ENCODE measurements around the gene MCM3AP.
A peak's percentile ranks its signal among the peaks of the same experiment; 100 is the strongest.

Gene MCM3AP

GRCh38 chr21:46234436-46234950 is 50.9 kb downstream of the MCM3AP start:
- H3K18ac ChIP-seq (ENCODE audit: low read length), result no peak overlapping the region
- no peak overlapping the region for H3K4me3 ChIP-seq (ENCODE audit: low read length in 2 of 2)
- WGBS, 2 donors (ENCODE audit: extremely low coverage in 2 of 2, insufficient read length in 2 of 2, insufficient replicate concordance in 1 of 2), result no CpG with 5 or more reads among the region's 5 CpGs
- no peak overlapping the region for H3K4ac ChIP-seq (ENCODE audit: low read length)
- no peak overlapping the region for H2BK12ac ChIP-seq (ENCODE audit: low read length)
- no peak overlapping the region for H2AK5ac ChIP-seq (ENCODE audit: low read depth, low read length)
- no peak overlapping the region for H2AFZ ChIP-seq (ENCODE audit: low read length)
- peaks cover 42 to 94% of the 10 kb centered on the region in 2 donors for H3K36me3 ChIP-seq (replicated peaks in 1 of 2; ENCODE audit: control insufficient read depth in 2 of 2, insufficient read depth in 2 of 2, low read length in 2 of 2)
- no peak overlapping the region for H2BK120ac ChIP-seq (ENCODE audit: low read depth, low read length)
- H3K4me2 ChIP-seq (ENCODE audit: insufficient read depth, low read length, poor library complexity, severe bottlenecking), result no peak overlapping the region
- no peaks in the 10 kb centered on the region for H3K27me3 ChIP-seq (ENCODE audit: control insufficient read depth in 3 of 3, insufficient read depth in 3 of 3, low read depth in 1 of 3, low read length in 3 of 3)
- H3K79me1 ChIP-seq (ENCODE audit: low read depth, low read length), result no peaks in the 10 kb centered on the region
- no peak overlapping the region for H2BK15ac ChIP-seq (ENCODE audit: low read length)
- H2BK5ac ChIP-seq (ENCODE audit: low read length), result no peak overlapping the region
- no peak overlapping the region for H3K9ac ChIP-seq (ENCODE audit: low read depth, low read length, poor library complexity)
- DNase-seq (ENCODE audit: low spot score), result no peak
- H4K8ac ChIP-seq (ENCODE audit: low read depth, low read length), result peak overlapping the region; percentile 19
- peaks cover 7 to 37% of the 10 kb centered on the region in 2 donors for H3K9me3 ChIP-seq (replicated peaks in 1 of 2; ENCODE audit: control insufficient read depth in 2 of 2, insufficient read depth in 1 of 2, low read depth in 1 of 2, low read length in 2 of 2)
- peaks cover under 1 to 3% of the 10 kb centered on the region in 2 donors for H3K4me1 ChIP-seq (ENCODE audit: control insufficient read depth in 2 of 2, insufficient read depth in 1 of 2, low read depth in 1 of 2, low read length in 2 of 2)
- no peak overlapping the region for H3K27ac ChIP-seq (replicated peaks; ENCODE audit: low read length)
- no peak overlapping the region for H3K23ac ChIP-seq (ENCODE audit: low read depth, low read length, poor library complexity)
- H4K91ac ChIP-seq (ENCODE audit: low read depth, low read length, poor library complexity), result no peak overlapping the region
- no peak overlapping the region for H3K14ac ChIP-seq (ENCODE audit: low read length)

- no peak overlapping the region for H4K91ac ChIP-seq (ENCODE audit: low read depth, low read length, poor library complexity)
- no peak overlapping the region for H3K9ac ChIP-seq (ENCODE audit: low read depth, low read length, poor library complexity)
- H3K18ac ChIP-seq (ENCODE audit: low read length), result peak overlapping the region; percentile 99
- H3K27me3 ChIP-seq (ENCODE audit: control insufficient read depth in 3 of 3, insufficient read depth in 3 of 3, low read depth in 1 of 3, low read length in 3 of 3), result no peaks in the 10 kb centered on the region
- H3K4me2 ChIP-seq (ENCODE audit: insufficient read depth, low read length, poor library complexity, severe bottlenecking), result peak overlapping the region; percentile 88
- no peak overlapping the region for H2AFZ ChIP-seq (ENCODE audit: low read length)
- no peak overlapping the region for H2BK15ac ChIP-seq (ENCODE audit: low read length)
- H4K8ac ChIP-seq (ENCODE audit: low read depth, low read length), result peak overlapping the region; percentile 90
- no peak overlapping the region for H3K23ac ChIP-seq (ENCODE audit: low read depth, low read length, poor library complexity)
- DNase-seq (ENCODE audit: low spot score), result no peak
- H3K36me3 ChIP-seq (replicated peaks in 1 of 2; ENCODE audit: control insufficient read depth in 2 of 2, insufficient read depth in 2 of 2, low read length in 2 of 2), result peaks cover 23 to 76% of the 10 kb centered on the region in 2 donors
- WGBS, 2 donors (ENCODE audit: extremely low coverage in 2 of 2, insufficient read length in 2 of 2, insufficient replicate concordance in 1 of 2), result no CpG with 5 or more reads among the region's 6 CpGs
- H2BK12ac ChIP-seq (ENCODE audit: low read length), result no peak overlapping the region
- H3K4me1 ChIP-seq (ENCODE audit: control insufficient read depth in 2 of 2, insufficient read depth in 1 of 2, low read depth in 1 of 2, low read length in 2 of 2), result peaks cover 16% of the 10 kb centered on the region in 2 donors
- H3K79me1 ChIP-seq (ENCODE audit: low read depth, low read length), result peaks cover 6% of the 10 kb centered on the region
- H3K27ac ChIP-seq (replicated peaks; ENCODE audit: low read length), result no peak overlapping the region
- H3K4ac ChIP-seq (ENCODE audit: low read length), result no peak overlapping the region
- peak overlapping the region; percentile 49 to 80 for H3K4me3 ChIP-seq (ENCODE audit: low read length in 2 of 2)
- no peak overlapping the region for H3K14ac ChIP-seq (ENCODE audit: low read length)
- peak overlapping the region; percentile 73 for H2BK120ac ChIP-seq (ENCODE audit: low read depth, low read length)
- H2BK5ac ChIP-seq (ENCODE audit: low read length), result no peak overlapping the region
- peak overlapping the region; percentile 98 for H2AK5ac ChIP-seq (ENCODE audit: low read depth, low read length)
- peaks cover 18 to 35% of the 10 kb centered on the region in 2 donors for H3K9me3 ChIP-seq (replicated peaks in 1 of 2; ENCODE audit: control insufficient read depth in 2 of 2, insufficient read depth in 1 of 2, low read depth in 1 of 2, low read length in 2 of 2)
Observed at GRCh38 chr21:46229923-46230260, 55.5 kb downstream of the MCM3AP start.

- Histone ChIP-seq H2AFZ (ENCODE audit: low read length) (peak overlapping the region; percentile 86), H3K9me3 (replicated peaks in 1 of 2; ENCODE audit: control insufficient read depth in 2 of 2, insufficient read depth in 1 of 2, low read depth in 1 of 2, low read length in 2 of 2) (peaks cover 18 to 30% of the 10 kb centered on the region in 2 donors), H3K23ac (ENCODE audit: low read depth, low read length, poor library complexity) (peak overlapping the region; percentile 39), H3K18ac (ENCODE audit: low read length) (peak overlapping the region; percentile 99), H2BK120ac (ENCODE audit: low read depth, low read length) (peak overlapping the region; percentile 73), H3K36me3 (replicated peaks in 1 of 2; ENCODE audit: control insufficient read depth in 2 of 2, insufficient read depth in 2 of 2, low read length in 2 of 2) (peaks cover 20 to 74% of the 10 kb centered on the region in 2 donors), H3K27ac (replicated peaks; ENCODE audit: low read length) (peak overlapping the region; percentile 70), H3K4me3 (ENCODE audit: low read length in 2 of 2) (peak overlapping the region; percentile 49 to 80), H3K27me3 (ENCODE audit: control insufficient read depth in 3 of 3, insufficient read depth in 3 of 3, low read depth in 1 of 3, low read length in 3 of 3) (no peaks in the 10 kb centered on the region), H3K4me1 (ENCODE audit: control insufficient read depth in 2 of 2, insufficient read depth in 1 of 2, low read depth in 1 of 2, low read length in 2 of 2) (peaks cover 19 to 21% of the 10 kb centered on the region in 2 donors), H3K9ac (ENCODE audit: low read depth, low read length, poor library complexity) (peak overlapping the region; percentile 63), H3K14ac (ENCODE audit: low read length) (peak overlapping the region; percentile 9), H4K8ac (ENCODE audit: low read depth, low read length) (peak overlapping the region; percentile 90), H2BK12ac (ENCODE audit: low read length) (peak overlapping the region; percentile 63), H2AK5ac (ENCODE audit: low read depth, low read length) (peak overlapping the region; percentile 98), H4K91ac (ENCODE audit: low read depth, low read length, poor library complexity) (no peak overlapping the region), H2BK5ac (ENCODE audit: low read length) (peak overlapping the region; percentile 83), H3K4me2 (ENCODE audit: insufficient read depth, low read length, poor library complexity, severe bottlenecking) (peak overlapping the region; percentile 88), H3K79me1 (ENCODE audit: low read depth, low read length) (peaks cover 6% of the 10 kb centered on the region), H3K4ac (ENCODE audit: low read length) (peak overlapping the region; percentile 28), H2BK15ac (ENCODE audit: low read length) (peak overlapping the region; percentile 72)
- WGBS, 2 donors (ENCODE audit: extremely low coverage in 2 of 2, insufficient read length in 2 of 2, insufficient replicate concordance in 1 of 2), result no CpG with 5 or more reads among the region's 72 CpGs
- peak; percentile 74 for DNase-seq (ENCODE audit: low spot score)
Observed at GRCh38 chr21:46229133-46229922, 56.1 kb downstream of the MCM3AP start.

GRCh38 chr21:46228345-46229051 is 56.9 kb downstream of the MCM3AP start, which contains the start of gene LSS:
Gene LSS, minus strand, starts transcription at chr21:46228774. Its CDS starts 29 bp downstream, at chr21:46228745.
- WGBS, 2 donors (ENCODE audit: extremely low coverage in 2 of 2, insufficient read length in 2 of 2, insufficient replicate concordance in 1 of 2), result no CpG with 5 or more reads among the region's 77 CpGs
- Histone ChIP-seq H3K14ac (ENCODE audit: low read length) (peak within 1 kb of the TSS; percentile 94), H3K36me3 (replicated peaks in 1 of 2; ENCODE audit: control insufficient read depth in 2 of 2, insufficient read depth in 2 of 2, low read length in 2 of 2) (peaks cover 15 to 67% of the 10 kb centered on the region in 2 donors), H2BK5ac (ENCODE audit: low read length) (peak within 1 kb of the TSS; percentile 95), H3K4ac (ENCODE audit: low read length) (peak within 1 kb of the TSS; percentile 28), H3K23ac (ENCODE audit: low read depth, low read length, poor library complexity) (peak within 1 kb of the TSS; percentile 97), H4K91ac (ENCODE audit: low read depth, low read length, poor library complexity) (no peak within 1 kb of the TSS), H3K4me2 (ENCODE audit: insufficient read depth, low read length, poor library complexity, severe bottlenecking) (peak within 1 kb of the TSS; percentile 88), H3K9me3 (replicated peaks in 1 of 2; ENCODE audit: control insufficient read depth in 2 of 2, insufficient read depth in 1 of 2, low read depth in 1 of 2, low read length in 2 of 2) (peaks cover 18 to 28% of the 10 kb centered on the region in 2 donors), H3K4me3 (ENCODE audit: low read length in 2 of 2) (peak within 1 kb of the TSS; percentile 70 to 87), H4K8ac (ENCODE audit: low read depth, low read length) (peak within 1 kb of the TSS; percentile 90), H3K9ac (ENCODE audit: low read depth, low read length, poor library complexity) (peak within 1 kb of the TSS; percentile 96), H3K4me1 (ENCODE audit: control insufficient read depth in 2 of 2, insufficient read depth in 1 of 2, low read depth in 1 of 2, low read length in 2 of 2) (peaks cover 20 to 21% of the 10 kb centered on the region in 2 donors), H3K27me3 (ENCODE audit: control insufficient read depth in 3 of 3, insufficient read depth in 3 of 3, low read depth in 1 of 3, low read length in 3 of 3) (no peaks in the 10 kb centered on the region), H3K18ac (ENCODE audit: low read length) (peak within 1 kb of the TSS; percentile 99), H3K79me1 (ENCODE audit: low read depth, low read length) (peaks cover 6% of the 10 kb centered on the region), H2BK15ac (ENCODE audit: low read length) (peak within 1 kb of the TSS; percentile 76), H2AFZ (ENCODE audit: low read length) (peak within 1 kb of the TSS; percentile 86), H3K27ac (replicated peaks; ENCODE audit: low read length) (peak within 1 kb of the TSS; percentile 92), H2AK5ac (ENCODE audit: low read depth, low read length) (peak within 1 kb of the TSS; percentile 98), H2BK120ac (ENCODE audit: low read depth, low read length) (peak within 1 kb of the TSS; percentile 73), H2BK12ac (ENCODE audit: low read length) (peak within 1 kb of the TSS; percentile 63)
- DNase-seq (ENCODE audit: low spot score), result peak; percentile 97
